Immature natural killer cell (primary cell): ENCODE results near the gene TAF7. TPM values are rescaled to one million over a fixed set of nuclear protein-coding genes. Genes with fewer than 3 reads are reported as not detected.

Experiments used
- DNase-seq, 3 donors: peaks; one replicate each; pipeline ENCODE4 v3.0.0; 2022; ENCODE audit warnings: mixed read lengths in 1 of 3
- H3K27ac Mint-ChIP-seq, 6 donors: one replicate each; pipeline ENCODE4 v1.8.0; 2020; ENCODE audit warnings: mixed read lengths in 6 of 6, mild to moderate bottlenecking in 5 of 6, inconsistent platforms in 4 of 6, moderate library complexity in 3 of 6
- H3K27me3 Mint-ChIP-seq, 3 donors: one replicate each; pipeline ENCODE4 v1.8.0; 2020 to 2021; ENCODE audit warnings: low read depth in 3 of 3, mild to moderate bottlenecking in 3 of 3, mixed read lengths in 3 of 3, moderate library complexity in 3 of 3, inconsistent platforms in 1 of 3
- H3K36me3 Mint-ChIP-seq, 3 donors: one replicate each; pipeline ENCODE4 v1.8.0; 2020; ENCODE audit warnings: mixed read lengths in 3 of 3, inconsistent platforms in 2 of 3, mild to moderate bottlenecking in 2 of 3
- H3K4me1 Mint-ChIP-seq, 2 donors: one replicate each; pipeline ENCODE4 v1.8.0; 2020; ENCODE audit warnings: inconsistent platforms in 2 of 2, mild to moderate bottlenecking in 2 of 2, mixed read lengths in 2 of 2, moderate library complexity in 1 of 2
- H3K4me3 Mint-ChIP-seq, 5 donors: one replicate each; pipeline ENCODE4 v1.8.0; 2020; ENCODE audit warnings: mild to moderate bottlenecking in 5 of 5, mixed read lengths in 5 of 5, inconsistent platforms in 3 of 5, moderate library complexity in 3 of 5
- H3K9me3 Mint-ChIP-seq, 6 donors: one replicate each; pipeline ENCODE4 v1.8.0; 2020; ENCODE audit warnings: mild to moderate bottlenecking in 6 of 6, mixed read lengths in 6 of 6, inconsistent platforms in 4 of 6, moderate library complexity in 3 of 6
- polyA plus RNA-seq, 3 donors: library from polyadenylated mRNA; unstranded; fragments of 300-500 nt; fragmentation: Illumina TruSeq; gene quantifications; one replicate each; pipeline ENCODE4 v1.2.3, GENCODE V29; 2021

TAF7 gene, protein sequence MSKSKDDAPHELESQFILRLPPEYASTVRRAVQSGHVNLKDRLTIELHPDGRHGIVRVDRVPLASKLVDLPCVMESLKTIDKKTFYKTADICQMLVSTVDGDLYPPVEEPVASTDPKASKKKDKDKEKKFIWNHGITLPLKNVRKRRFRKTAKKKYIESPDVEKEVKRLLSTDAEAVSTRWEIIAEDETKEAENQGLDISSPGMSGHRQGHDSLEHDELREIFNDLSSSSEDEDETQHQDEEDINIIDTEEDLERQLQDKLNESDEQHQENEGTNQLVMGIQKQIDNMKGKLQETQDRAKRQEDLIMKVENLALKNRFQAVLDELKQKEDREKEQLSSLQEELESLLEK
- 100 to 1,000 TPM; 136 to 191 (median 151) TPM for polyA plus RNA-seq

DNA sequence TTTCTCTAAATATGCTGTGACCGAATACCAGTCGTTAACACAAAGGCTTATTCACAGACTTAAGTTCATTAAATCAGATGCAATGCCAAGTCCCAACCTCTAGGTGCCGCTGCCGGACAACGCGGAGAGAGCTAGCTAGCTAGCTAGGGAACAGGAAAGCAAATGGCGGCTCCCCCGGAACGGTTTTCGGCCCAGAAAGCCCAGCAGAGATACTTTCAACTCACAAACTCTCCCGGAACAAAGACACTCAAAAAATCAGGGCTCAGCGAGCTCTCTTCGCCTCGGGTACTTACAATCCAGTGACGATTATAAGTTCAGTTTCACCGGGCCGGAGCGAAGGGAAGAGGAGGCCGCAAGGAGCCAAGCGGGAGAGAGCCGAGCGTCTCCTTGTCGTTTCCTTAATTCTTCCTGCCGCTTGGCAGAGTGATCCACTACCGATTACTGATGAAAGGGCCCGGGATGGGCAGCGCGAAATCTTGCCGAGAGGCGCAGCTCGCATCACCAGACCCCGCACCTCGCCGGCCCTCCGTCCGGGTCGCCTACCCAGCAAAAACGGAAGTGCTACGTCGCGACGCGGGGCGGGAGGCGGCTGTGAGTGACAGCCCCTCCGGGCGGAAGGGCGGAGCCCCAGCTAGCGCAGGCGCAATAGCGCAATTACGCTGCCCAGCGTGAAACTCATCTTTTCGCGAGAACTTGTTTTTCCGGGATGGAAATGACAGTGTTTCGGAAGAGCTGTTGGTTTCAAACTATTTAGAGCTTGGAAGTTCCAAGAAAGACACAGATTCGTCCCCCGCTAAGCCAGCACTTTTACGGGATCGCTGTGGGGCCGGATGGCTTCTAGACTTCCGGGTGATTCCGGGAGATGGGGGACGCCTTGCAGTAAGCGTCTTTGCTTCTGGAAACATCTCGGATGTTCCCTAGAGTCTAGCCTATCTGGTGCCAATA is at the start of gene TAF7:
TAF7 (minus strand) TSS at position 560 of the 945 bp plus-strand sequence. CDS start 740 bp downstream, outside the sequence.
- Mint-ChIP-seq H3K27me3 (peaks cover 19 to 43% (median 20%) of the 10 kb centered on the region in 3 donors), H3K27ac (peak within 1 kb of the TSS; percentile 97 to 100 (median 99)), H3K36me3 (peaks cover 32 to 41% (median 32%) of the 10 kb centered on the region in 3 donors), H3K4me3 (peak within 1 kb of the TSS; percentile 91 to 97 (median 94)), H3K4me1 (peaks cover 31 to 39% of the 10 kb centered on the region in 2 donors), H3K9me3 (peaks cover 29 to 65% (median 62%) of the 10 kb centered on the region in 6 donors)
- DNase-seq: peak; percentile 89 to 94 (median 92)

GRCh38 chr5:141366016-141366896 is 45.7 kb upstream of the TAF7 start:
- peaks cover 15 to 58% (median 38%) of the 10 kb centered on the region in 6 donors for H3K9me3 Mint-ChIP-seq
- H3K27ac Mint-ChIP-seq: no peak overlapping the region
- peaks cover 6 to 10% of the 10 kb centered on the region in 2 donors for H3K4me1 Mint-ChIP-seq
- DNase-seq: no peak
- no peak overlapping the region for H3K4me3 Mint-ChIP-seq
- H3K27me3 Mint-ChIP-seq: peaks cover 35 to 74% (median 70%) of the 10 kb centered on the region in 3 donors
- peaks cover 0 to 8% (median 8%) of the 10 kb centered on the region in 3 donors for H3K36me3 Mint-ChIP-seq

DNA sequence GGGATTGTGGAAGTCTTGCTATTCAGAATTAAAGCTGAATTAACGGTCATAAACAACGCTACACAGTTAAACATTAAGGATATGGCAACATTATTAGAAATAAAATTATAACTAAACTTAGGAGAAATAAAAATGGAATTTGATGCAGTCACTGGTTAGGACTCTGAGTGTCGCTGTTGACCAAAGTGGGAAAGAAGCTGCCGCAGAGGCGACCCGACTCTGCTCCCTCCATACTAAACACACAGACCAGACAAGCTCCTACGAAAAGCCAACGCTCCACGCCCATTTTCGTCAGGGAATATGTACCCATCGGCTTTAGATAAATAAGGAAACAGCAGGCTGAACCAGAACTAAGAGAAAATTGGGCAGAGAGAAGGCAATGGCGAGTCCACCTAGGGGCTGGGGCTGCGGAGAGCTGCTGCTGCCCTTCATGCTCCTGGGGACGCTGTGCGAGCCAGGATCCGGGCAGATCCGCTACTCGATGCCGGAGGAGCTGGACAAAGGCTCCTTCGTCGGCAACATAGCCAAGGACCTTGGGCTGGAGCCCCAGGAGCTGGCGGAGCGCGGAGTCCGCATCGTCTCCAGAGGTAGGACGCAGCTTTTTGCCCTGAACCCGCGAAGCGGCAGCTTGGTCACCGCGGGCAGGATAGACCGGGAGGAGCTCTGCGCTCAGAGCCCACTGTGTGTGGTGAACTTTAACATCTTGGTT is 43.5 kb upstream of the TAF7 start, which contains the start of gene PCDHGA5:
PCDHGA5 (plus strand) TSS at position 211 of the 709 bp plus-strand sequence; CDS start at position 380, 169 bp downstream.
- Mint-ChIP-seq H3K4me1 (peaks cover 2 to 6% of the 10 kb centered on the region in 2 donors), H3K27me3 (peaks cover 33 to 71% (median 71%) of the 10 kb centered on the region in 3 donors), H3K4me3 (peak within 1 kb of the TSS in 2 of 5 donors; percentile 8), H3K9me3 (peaks cover 23 to 69% (median 47%) of the 10 kb centered on the region in 6 donors), H3K27ac (peak within 1 kb of the TSS in 1 of 6 donors; percentile 13), H3K36me3 (peaks cover 4 to 15% (median 12%) of the 10 kb centered on the region in 3 donors)
- no peak for DNase-seq

- Mint-ChIP-seq H3K36me3 (peaks cover 4 to 15% (median 12%) of the 10 kb centered on the region in 3 donors), H3K9me3 (peaks cover 23 to 68% (median 49%) of the 10 kb centered on the region in 6 donors), H3K4me3 (peak overlapping the region in 1 of 5 donors; percentile 55), H3K27me3 (peaks cover 32 to 67% (median 64%) of the 10 kb centered on the region in 3 donors), H3K4me1 (peaks cover 2 to 6% of the 10 kb centered on the region in 2 donors), H3K27ac (no peak overlapping the region)
- no peak for DNase-seq
Observed at GRCh38 chr5:141362719-141363118, 42.1 kb upstream of the TAF7 start.

GRCh38 chr5:141360685-141361084 is 40.1 kb upstream of the TAF7 start:
- Mint-ChIP-seq H3K4me3 (peak overlapping the region in 1 of 5 donors; percentile 89), H3K4me1 (peaks cover 3 to 6% of the 10 kb centered on the region in 2 donors), H3K36me3 (peaks cover 4 to 16% (median 14%) of the 10 kb centered on the region in 3 donors), H3K27ac (no peak overlapping the region), H3K27me3 (peaks cover 30 to 67% (median 57%) of the 10 kb centered on the region in 3 donors), H3K9me3 (peaks cover 24 to 65% (median 47%) of the 10 kb centered on the region in 6 donors)
- DNase-seq: no peak

GRCh38 chr5:141359790-141360426 is 39.3 kb upstream of the TAF7 start, which contains the start of gene PCDHGB2:
PCDHGB2 (plus strand) TSS chr5:141359994; CDS start chr5:141360136, 142 bp downstream.
- Mint-ChIP-seq H3K4me3 (peak within 1 kb of the TSS; percentile 78 to 89 (median 85)), H3K9me3 (peaks cover 17 to 57% (median 40%) of the 10 kb centered on the region in 6 donors), H3K27me3 (peaks cover 27 to 63% (median 54%) of the 10 kb centered on the region in 3 donors), H3K27ac (peak within 1 kb of the TSS in 2 of 6 donors; percentile 36 to 68), H3K4me1 (peaks cover 5 to 6% of the 10 kb centered on the region in 2 donors), H3K36me3 (peaks cover 4 to 16% (median 8%) of the 10 kb centered on the region in 3 donors)
- peak; percentile 9 to 29 (median 13) for DNase-seq

DNA sequence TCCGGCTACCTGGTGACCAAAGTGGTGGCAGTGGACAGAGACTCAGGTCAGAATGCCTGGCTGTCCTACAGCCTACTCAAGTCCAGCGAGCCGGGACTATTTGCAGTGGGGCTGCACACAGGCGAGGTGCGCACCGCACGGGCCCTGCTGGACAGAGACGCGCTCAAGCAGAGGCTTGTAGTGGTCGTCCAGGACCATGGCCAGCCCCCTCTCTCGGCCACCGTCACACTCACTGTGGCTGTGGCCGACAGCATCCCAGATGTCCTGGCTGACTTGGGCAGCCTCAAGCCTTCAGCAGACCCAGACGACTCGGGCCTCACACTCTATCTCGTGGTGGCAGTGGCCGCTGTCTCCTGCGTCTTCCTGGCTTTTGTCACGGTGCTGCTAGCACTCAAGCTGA is 36.4 kb upstream of the TAF7 start:
- Mint-ChIP-seq H3K4me1 (peaks cover 6 to 7% of the 10 kb centered on the region in 2 donors), H3K27me3 (peaks cover 21 to 54% (median 41%) of the 10 kb centered on the region in 3 donors), H3K4me3 (no peak overlapping the region), H3K9me3 (peaks cover 16 to 41% (median 24%) of the 10 kb centered on the region in 6 donors), H3K36me3 (peaks cover 4 to 8% (median 8%) of the 10 kb centered on the region in 3 donors), H3K27ac (no peak overlapping the region)
- no peak for DNase-seq

DNA sequence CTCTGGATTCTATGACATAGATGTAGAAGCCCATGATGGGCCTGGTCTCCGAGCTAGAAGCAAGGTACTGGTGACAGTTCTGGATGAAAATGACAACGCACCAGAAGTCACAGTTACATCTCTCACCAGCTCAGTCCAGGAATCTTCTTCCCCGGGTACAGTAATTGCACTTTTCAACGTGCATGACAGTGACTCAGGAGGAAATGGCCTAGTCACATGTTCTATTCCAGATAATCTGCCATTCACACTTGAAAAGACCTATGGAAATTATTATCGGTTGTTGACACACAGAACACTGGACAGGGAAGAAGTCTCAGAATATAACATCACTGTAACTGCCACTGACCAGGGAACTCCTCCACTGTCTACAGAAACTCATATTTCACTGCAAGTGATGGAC is 35.5 kb upstream of the TAF7 start:
- H3K36me3 Mint-ChIP-seq: peaks cover 4 to 8% (median 6%) of the 10 kb centered on the region in 3 donors
- no peak overlapping the region for H3K27ac Mint-ChIP-seq
- peaks cover 21 to 53% (median 35%) of the 10 kb centered on the region in 3 donors for H3K27me3 Mint-ChIP-seq
- H3K4me3 Mint-ChIP-seq: peak overlapping the region in 2 of 5 donors; percentile 21 to 44
- DNase-seq: no peak
- H3K4me1 Mint-ChIP-seq: peaks cover 6 to 7% of the 10 kb centered on the region in 2 donors
- peaks cover 14 to 37% (median 20%) of the 10 kb centered on the region in 6 donors for H3K9me3 Mint-ChIP-seq

DNA sequence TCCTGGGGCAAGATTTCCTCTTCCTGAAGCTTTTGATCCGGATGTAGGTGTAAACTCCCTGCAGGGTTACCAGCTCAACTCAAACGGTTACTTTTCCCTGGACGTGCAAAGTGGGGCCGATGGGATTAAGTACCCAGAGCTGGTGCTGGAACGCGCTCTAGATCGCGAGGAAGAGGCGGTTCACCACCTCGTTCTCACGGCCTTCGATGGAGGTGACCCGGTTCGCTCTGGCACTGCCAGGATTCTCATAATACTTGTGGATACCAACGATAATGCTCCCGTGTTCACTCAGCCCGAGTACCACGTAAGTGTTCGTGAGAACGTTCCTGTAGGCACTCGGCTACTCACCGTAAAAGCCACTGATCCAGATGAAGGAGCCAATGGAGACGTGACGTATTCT is 35.1 kb upstream of the TAF7 start:
- Mint-ChIP-seq H3K4me3 (peak overlapping the region in 4 of 5 donors; percentile 10 to 77 (median 58)), H3K4me1 (peaks cover 6 to 7% of the 10 kb centered on the region in 2 donors), H3K27me3 (peaks cover 17 to 55% (median 34%) of the 10 kb centered on the region in 3 donors), H3K36me3 (peaks cover 0 to 8% (median 4%) of the 10 kb centered on the region in 3 donors), H3K27ac (no peak overlapping the region), H3K9me3 (peaks cover 11 to 37% (median 15%) of the 10 kb centered on the region in 6 donors)
- no peak for DNase-seq

DNA sequence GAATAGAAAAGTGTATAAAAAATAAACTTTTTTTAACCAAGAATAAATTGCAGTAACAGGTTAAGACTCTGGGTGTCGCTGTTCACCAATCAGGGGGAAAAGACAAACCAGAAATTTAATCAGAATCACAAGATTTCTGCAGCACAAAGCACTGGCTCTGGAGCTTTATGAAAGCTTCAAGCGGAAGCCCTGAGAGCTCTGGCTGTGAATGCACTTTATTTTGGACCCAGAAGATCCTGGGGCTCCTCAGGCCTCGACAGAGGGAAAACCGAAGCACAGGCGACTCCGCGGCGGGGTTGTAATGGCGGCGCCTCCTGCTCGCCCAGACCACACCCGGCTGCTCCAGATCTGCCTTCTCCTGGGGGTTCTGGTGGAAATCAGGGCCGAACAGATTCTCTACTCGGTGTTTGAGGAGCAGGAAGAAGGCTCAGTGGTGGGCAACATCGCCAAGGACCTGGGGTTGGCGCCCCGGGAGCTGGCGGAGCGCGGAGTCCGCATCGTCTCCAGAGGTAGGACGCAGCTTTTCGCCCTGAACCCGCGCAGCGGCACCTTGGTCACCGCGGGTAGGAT is 34.4 kb upstream of the TAF7 start, which contains the start of gene PCDHGA4:
PCDHGA4 (plus strand) TSS at position 122 of the 570 bp plus-strand sequence; CDS start at position 209, 87 bp downstream.
- DNase-seq: peak in 1 of 3 donors; percentile 34
- Mint-ChIP-seq H3K9me3 (peaks cover 12 to 37% (median 15%) of the 10 kb centered on the region in 6 donors), H3K4me3 (peak within 1 kb of the TSS; percentile 44 to 77 (median 72)), H3K27ac (no peak within 1 kb of the TSS), H3K27me3 (peaks cover 13 to 56% (median 34%) of the 10 kb centered on the region in 3 donors), H3K4me1 (peaks cover 5 to 7% of the 10 kb centered on the region in 2 donors), H3K36me3 (peaks cover 0 to 11% (median 4%) of the 10 kb centered on the region in 3 donors)

GRCh38 chr5:141351591-141351990 is 31.0 kb upstream of the TAF7 start:
- H3K27ac Mint-ChIP-seq: no peak overlapping the region
- peaks cover 0 to 4% of the 10 kb centered on the region in 2 donors for H3K4me1 Mint-ChIP-seq
- H3K27me3 Mint-ChIP-seq: peaks cover 12 to 64% (median 40%) of the 10 kb centered on the region in 3 donors

More at GRCh38 chr5:141351591-141351990, 31.0 kb upstream of the TAF7 start:
- DNase-seq: no peak
- peaks cover 0 to 12% (median 0%) of the 10 kb centered on the region in 3 donors for H3K36me3 Mint-ChIP-seq
- H3K9me3 Mint-ChIP-seq: peaks cover 7 to 53% (median 17%) of the 10 kb centered on the region in 6 donors
- no peak overlapping the region for H3K4me3 Mint-ChIP-seq
